Measurements from ENCODE around the gene DNASE1L3. TPM values are rescaled to one million over a fixed set of nuclear protein-coding genes. Genes with fewer than 3 reads are reported as not detected.

DNASE1L3 gene
- total RNA-seq, 2 donors from 2014 or later: 2.3 to 3.8 TPM

DNA sequence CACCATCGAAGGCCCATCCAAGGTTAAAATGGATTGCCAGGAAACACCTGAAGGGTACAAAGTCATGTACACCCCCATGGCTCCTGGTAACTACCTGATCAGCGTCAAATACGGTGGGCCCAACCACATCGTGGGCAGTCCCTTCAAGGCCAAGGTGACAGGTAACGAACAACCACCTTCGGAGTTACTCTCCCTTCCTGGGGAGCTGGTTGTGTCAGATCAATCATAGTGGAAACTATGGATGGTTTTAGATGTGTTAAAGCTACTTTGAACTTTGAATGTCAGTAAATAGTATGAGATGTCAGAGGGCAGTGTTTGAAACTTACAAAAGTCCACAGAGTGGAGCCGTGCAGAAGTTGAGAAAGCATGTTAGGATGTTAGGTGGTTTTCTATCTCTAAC lies 42.3 kb downstream of the DNASE1L3 start:
- Histone ChIP-seq H3K36me3 (peaks cover 26% of the 10 kb centered on the region), H3K4me1 (ENCODE audit: control insufficient read depth in 1 of 2, low read depth in 2 of 2) (peaks cover 20 to 56% of the 10 kb centered on the region in 2 donors), H3K27ac (peak overlapping the region; percentile 64 to 86)

DNA sequence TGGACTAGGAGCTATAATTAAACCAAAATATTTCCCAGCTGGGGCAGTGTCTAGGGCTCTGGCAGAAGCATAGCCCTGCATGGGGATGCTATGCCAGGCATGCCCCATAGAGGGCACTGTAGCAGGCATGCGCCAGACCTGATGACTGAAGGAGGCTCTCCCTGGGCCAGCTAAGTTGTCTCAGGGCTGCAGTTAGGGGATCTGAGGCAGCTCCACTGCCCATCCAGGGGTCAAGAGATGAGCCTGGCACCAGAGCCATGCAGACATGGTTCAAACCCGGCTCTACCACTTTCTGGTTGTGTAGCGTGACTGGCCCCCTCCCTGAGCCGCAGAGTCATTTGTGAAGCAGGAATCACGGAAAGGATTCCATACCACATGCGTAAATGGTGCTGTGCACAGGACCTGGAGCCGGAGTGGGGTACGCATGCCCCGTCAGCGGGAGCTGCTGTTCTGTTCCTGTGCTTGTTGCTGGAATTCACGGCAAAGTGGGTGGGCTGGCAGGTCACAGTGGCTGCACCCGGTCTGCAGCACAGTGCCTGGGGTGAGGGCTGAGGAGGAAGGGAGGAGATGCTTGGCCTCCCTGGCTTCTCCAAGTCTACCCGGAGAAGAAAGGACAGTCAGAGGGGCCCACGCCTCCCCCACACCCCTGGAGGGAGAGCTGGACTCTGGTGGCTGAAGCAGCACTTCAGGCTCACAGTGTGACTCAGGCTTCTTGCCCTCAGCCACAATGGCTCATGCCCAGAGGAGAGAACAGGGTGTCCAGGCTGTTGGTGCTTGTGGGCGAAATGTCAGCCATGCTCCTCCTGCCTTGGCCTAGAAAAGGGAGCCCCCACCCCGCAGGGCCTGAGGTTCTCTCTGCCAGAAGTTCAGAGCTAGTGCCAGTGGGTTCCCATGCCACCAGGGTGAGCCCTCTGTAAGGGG lies 43.1 kb downstream of the DNASE1L3 start:
- H3K9me3 ChIP-seq: no peaks in the 10 kb centered on the region
- H3K36me3 ChIP-seq: peaks cover 26% of the 10 kb centered on the region
- H3K4me1 ChIP-seq (ENCODE audit: control insufficient read depth in 1 of 2, low read depth in 2 of 2): peaks cover 20 to 63% of the 10 kb centered on the region in 2 donors
- peak overlapping the region; percentile 28 for H3K4me3 ChIP-seq
- peak overlapping the region; percentile 78 to 86 for H3K27ac ChIP-seq
- TF ChIP-seq, protein P1, sequence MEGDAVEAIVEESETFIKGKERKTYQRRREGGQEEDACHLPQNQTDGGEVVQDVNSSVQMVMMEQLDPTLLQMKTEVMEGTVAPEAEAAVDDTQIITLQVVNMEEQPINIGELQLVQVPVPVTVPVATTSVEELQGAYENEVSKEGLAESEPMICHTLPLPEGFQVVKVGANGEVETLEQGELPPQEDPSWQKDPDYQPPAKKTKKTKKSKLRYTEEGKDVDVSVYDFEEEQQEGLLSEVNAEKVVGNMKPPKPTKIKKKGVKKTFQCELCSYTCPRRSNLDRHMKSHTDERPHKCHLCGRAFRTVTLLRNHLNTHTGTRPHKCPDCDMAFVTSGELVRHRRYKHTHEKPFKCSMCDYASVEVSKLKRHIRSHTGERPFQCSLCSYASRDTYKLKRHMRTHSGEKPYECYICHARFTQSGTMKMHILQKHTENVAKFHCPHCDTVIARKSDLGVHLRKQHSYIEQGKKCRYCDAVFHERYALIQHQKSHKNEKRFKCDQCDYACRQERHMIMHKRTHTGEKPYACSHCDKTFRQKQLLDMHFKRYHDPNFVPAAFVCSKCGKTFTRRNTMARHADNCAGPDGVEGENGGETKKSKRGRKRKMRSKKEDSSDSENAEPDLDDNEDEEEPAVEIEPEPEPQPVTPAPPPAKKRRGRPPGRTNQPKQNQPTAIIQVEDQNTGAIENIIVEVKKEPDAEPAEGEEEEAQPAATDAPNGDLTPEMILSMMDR (IDR thresholded peaks at IDR 0.05): peak; percentile 92
- no peaks in the 10 kb centered on the region for H3K27me3 ChIP-seq (replicated peaks; ENCODE audit: insufficient read depth)
- DNase-seq (ENCODE audit: low spot score): no peak
- ATAC-seq (ENCODE audit: insufficient number of reproducible peaks, low FRiP score, low read depth): peak; percentile 74

More for the DNA sequence above, 42.3 kb downstream of the DNASE1L3 start:
- TF ChIP-seq, protein P1 (IDR thresholded peaks at IDR 0.05): no peak
- ATAC-seq (ENCODE audit: insufficient number of reproducible peaks, low FRiP score, low read depth) (no peak), DNase-seq (ENCODE audit: low spot score) (no peak)
- Histone ChIP-seq H3K27me3 (replicated peaks; ENCODE audit: insufficient read depth) (no peaks in the 10 kb centered on the region), H3K4me3 (no peak overlapping the region), H3K9me3 (no peaks in the 10 kb centered on the region)

DNA sequence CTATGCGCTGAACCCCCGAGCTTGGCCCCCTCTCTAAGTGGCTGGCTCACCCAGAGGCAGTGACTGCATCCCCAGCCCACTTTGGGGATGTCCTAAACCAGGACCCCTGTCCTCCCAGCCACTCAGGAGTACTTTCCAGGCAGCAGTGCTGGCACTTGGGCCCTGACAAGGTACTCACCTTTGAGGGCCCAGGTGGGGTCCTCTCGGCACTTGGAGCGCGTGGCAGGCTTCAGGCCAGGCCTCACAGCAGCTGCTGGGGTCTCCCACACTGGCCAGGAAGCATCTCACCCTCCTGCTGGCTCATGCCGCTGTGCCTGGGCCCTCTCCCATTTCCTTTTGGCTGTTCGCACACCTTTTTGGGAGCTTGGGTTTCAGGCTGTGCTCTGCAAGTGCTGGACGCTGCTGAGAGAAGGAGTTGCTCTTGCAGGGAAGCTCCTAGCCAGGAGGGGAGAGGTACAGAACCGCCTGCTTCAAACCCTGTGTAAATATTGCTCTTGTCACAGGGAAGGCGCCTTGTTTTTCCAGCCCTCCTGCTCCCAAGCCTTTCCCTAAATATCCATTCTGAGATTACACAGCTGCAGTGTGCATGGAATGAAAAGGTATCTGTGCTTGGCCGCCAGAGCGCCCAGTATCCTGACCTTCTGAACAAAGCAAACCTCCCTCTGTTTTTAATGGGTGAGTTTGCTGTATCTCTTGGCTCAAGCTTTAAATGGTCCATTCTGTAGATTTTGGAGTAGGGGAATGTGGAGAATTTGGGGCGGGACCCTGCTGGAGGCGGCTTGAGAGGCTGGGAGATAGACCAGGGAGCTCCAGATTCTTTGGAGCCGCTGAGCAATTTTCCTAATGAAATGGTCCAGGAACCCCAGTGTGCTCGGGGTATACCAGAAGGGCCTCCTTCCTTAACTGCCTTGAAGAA lies 45.6 kb downstream of the DNASE1L3 start:
- peaks cover 21% of the 10 kb centered on the region for H3K36me3 ChIP-seq
- no peak overlapping the region for H3K4me3 ChIP-seq
- H3K4me1 ChIP-seq (ENCODE audit: control insufficient read depth in 1 of 2, low read depth in 2 of 2): peaks cover 22 to 79% of the 10 kb centered on the region in 2 donors
- H3K27ac ChIP-seq: peak overlapping the region; percentile 78 to 86
- ATAC-seq (ENCODE audit: insufficient number of reproducible peaks, low FRiP score, low read depth) (no peak), DNase-seq (ENCODE audit: low spot score) (no peak)
- no peaks in the 10 kb centered on the region for H3K27me3 ChIP-seq (replicated peaks; ENCODE audit: insufficient read depth)
- H3K9me3 ChIP-seq: no peaks in the 10 kb centered on the region
- TF ChIP-seq, protein P1 (IDR thresholded peaks at IDR 0.05): no peak

DNA sequence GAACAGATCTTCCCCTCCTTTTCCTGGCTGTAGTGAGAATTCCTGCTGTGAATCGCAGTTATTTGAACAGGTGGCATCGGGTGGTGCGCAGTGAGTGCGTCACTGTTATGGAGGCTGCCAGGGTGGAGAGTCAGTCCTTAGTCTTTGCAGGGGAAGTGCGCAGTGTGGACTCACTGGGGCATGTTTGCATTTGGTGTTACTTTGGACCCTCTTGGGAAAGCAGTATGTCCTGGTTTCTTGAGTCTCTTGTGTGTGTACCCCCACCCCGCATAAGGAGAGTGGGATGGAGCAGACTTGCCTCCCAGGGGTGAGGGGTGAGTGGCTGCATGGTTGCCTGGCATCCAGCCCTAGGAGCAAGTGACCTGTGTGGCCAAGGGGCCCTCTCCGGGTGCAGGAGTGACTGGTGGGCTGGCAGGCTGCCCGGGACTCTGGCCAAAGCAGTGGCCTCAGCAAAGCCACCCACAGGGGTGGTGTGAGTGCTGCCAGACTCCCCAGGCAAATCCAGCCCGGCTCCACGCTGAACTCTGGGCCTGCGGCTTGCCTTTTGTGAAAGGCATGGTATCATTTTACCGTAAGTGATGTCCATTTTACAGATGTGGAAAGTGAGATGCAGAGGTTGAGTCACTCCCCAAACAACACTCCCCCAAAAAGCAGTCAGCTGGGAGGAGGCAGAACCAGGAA lies 46.4 kb downstream of the DNASE1L3 start:
- no peak overlapping the region for H3K4me3 ChIP-seq
- H3K4me1 ChIP-seq (ENCODE audit: control insufficient read depth in 1 of 2, low read depth in 2 of 2): peaks cover 22 to 79% of the 10 kb centered on the region in 2 donors
- no peaks in the 10 kb centered on the region for H3K9me3 ChIP-seq
- H3K27ac ChIP-seq: peak overlapping the region; percentile 78 to 86
- H3K27me3 ChIP-seq (replicated peaks; ENCODE audit: insufficient read depth): no peaks in the 10 kb centered on the region
- no peak for ATAC-seq (ENCODE audit: insufficient number of reproducible peaks, low FRiP score, low read depth)
- TF ChIP-seq, protein P1 (IDR thresholded peaks at IDR 0.05): no peak
- DNase-seq (ENCODE audit: low spot score): no peak
- peaks cover 20% of the 10 kb centered on the region for H3K36me3 ChIP-seq
